Peyer's patch (tissue), 4 donors: ENCODE results near the gene ZBTB7C.

Source experiments
- POLR2A ChIP-seq, 2 donors: fragments of 450-650 bp; IDR thresholded peaks; one replicate each; pipeline ENCODE4 v1.5.1; 2017; ENCODE audit warnings: antibody characterized with exemption in 2 of 2, mild to moderate bottlenecking in 2 of 2, moderate library complexity in 2 of 2
- TF ChIP-seq, protein P1 (sequence below), 6 experiments: fragments of 450-650 bp in 4 of 6; fragments of 200-600 bp in 2 of 6; sonication (generic) in 1 of 6; IDR thresholded peaks; one replicate each; pipeline ENCODE4 v1.5.1; 2017 to 2019; ENCODE audit warnings: antibody characterized with exemption in 6 of 6, mild to moderate bottlenecking in 3 of 6, moderate library complexity in 1 of 6

DNA sequence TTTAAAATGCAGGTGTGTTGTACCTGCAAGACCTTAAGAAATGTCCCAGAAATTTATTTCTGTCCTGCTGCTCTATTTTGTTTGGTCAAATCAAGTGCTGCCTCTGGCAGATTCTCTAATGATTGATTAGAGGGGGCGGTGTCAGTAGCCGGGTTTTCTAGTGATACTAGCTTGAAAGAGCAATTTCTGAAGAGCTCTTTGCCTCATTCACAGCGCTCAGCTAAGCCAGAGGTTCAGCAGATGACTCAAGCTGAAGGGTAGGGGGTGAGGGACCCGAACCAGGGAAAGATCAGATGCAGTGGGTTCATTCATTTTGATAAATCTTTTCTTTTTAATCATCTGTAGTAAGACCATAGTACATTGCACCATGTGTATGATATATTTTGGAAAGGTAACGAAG lies 15.0 kb downstream of the ZBTB7C start:
- TF ChIP-seq, protein P1, sequence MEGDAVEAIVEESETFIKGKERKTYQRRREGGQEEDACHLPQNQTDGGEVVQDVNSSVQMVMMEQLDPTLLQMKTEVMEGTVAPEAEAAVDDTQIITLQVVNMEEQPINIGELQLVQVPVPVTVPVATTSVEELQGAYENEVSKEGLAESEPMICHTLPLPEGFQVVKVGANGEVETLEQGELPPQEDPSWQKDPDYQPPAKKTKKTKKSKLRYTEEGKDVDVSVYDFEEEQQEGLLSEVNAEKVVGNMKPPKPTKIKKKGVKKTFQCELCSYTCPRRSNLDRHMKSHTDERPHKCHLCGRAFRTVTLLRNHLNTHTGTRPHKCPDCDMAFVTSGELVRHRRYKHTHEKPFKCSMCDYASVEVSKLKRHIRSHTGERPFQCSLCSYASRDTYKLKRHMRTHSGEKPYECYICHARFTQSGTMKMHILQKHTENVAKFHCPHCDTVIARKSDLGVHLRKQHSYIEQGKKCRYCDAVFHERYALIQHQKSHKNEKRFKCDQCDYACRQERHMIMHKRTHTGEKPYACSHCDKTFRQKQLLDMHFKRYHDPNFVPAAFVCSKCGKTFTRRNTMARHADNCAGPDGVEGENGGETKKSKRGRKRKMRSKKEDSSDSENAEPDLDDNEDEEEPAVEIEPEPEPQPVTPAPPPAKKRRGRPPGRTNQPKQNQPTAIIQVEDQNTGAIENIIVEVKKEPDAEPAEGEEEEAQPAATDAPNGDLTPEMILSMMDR (IDR thresholded peaks at IDR 0.05) = no peak
- no peak for TF ChIP-seq POLR2A (IDR thresholded peaks at IDR 0.05)
